ENCODE data around the gene SNX8.
"Not testable (repeated sequence)": the region's sequence is repeated elsewhere in the genome, so short reads cannot be mapped to it uniquely, and the experiment has no call there.

SNX8 gene, protein sequence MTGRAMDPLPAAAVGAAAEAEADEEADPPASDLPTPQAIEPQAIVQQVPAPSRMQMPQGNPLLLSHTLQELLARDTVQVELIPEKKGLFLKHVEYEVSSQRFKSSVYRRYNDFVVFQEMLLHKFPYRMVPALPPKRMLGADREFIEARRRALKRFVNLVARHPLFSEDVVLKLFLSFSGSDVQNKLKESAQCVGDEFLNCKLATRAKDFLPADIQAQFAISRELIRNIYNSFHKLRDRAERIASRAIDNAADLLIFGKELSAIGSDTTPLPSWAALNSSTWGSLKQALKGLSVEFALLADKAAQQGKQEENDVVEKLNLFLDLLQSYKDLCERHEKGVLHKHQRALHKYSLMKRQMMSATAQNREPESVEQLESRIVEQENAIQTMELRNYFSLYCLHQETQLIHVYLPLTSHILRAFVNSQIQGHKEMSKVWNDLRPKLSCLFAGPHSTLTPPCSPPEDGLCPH

DNA sequence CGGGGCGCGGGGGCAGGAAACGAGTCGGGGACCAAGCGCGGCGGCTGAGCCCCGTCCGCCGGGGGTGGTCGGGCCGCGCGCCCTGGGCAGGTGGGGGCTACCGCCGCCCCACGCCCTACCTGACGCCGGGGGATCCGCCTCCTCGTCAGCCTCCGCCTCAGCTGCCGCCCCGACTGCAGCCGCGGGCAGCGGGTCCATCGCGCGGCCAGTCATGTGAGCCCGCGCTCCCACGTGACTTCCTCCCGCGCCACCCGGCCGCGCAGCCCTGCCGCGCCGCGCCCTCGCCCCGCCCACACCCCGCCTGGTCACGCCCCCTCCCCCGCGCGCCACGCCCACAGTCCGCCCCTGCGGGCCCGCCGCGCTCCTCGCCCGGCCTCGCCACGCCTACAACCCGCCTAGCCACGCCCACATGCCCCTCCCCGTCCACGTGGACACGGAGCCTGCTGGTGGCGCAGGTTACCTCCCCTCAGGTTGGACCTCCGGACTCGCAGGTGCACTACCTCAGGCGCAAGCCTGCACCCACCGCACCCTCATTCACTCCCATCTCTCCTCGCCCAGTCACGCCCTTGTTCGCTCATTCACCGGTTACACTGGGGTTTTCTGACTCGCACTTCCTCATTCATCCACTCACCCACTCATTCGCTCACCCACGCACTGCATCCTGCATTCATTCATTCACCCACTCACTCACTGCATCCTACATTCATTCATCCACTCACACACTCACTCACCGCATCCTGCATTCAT is at the start of gene SNX8:
Gene SNX8, minus strand, starts transcription at position 233 of the 747 bp plus-strand sequence. Its CDS starts 20 bp downstream, at position 213.
- FAIRE-seq (peak; percentile 100), DNase-seq (ENCODE audit: low spot score) (peak; percentile 100)

DNA sequence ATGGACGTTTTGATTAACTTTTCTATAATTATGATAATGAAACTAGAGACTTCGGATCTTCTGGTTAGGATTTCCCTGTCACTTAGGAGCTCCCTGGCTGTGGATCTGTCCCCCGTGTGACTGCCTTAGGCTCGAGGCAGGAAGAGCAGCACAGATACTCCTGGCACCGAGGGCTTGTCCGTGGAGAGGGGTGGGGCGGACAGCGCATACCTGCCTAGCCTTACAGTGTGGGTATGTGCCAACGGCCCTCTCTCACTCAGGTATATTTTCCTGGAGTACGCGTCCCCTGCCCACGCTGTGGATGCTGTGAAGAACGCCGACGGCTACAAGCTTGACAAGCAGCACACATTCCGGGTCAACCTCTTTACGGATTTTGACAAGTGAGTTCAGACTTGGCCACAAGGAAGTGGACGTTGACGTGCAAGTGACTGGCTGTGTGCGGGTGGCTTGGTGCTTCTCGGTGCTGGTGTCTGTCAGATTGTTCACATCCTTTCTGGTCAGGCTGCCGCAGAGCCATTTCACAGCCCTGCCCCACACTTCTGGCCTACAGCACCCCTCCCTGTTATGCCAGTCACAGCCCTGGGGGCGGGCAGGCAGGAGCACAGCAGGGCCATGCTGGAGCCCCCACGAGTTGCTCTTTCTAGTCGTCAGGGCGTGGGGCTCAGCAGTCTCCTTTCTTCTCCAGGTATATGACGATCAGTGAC is 48.3 kb upstream of the SNX8 start:
- FAIRE-seq (peak; percentile 66), DNase-seq (ENCODE audit: low spot score) (no peak)

DNA sequence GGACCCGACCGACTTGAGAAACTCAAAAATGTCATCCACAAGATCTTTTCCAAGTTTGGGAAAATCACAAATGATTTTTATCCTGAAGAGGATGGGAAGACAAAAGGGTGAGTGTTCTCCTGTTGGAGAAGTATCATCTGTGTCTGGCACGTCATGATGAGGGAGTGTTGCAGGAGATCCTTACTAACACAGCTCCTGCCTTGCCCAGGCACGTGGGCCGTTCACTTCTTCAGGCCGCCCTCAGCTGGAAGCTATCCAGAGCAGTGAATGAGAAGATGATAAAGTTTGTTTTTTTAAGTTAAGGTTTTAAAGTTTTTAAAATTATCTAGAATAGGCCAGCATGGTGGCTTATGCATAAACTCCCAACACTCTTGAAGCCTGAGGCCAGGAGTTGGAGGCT is 46.6 kb upstream of the SNX8 start:
- DNase-seq (ENCODE audit: low spot score), result no peak
- peak; percentile 78 for FAIRE-seq

DNA sequence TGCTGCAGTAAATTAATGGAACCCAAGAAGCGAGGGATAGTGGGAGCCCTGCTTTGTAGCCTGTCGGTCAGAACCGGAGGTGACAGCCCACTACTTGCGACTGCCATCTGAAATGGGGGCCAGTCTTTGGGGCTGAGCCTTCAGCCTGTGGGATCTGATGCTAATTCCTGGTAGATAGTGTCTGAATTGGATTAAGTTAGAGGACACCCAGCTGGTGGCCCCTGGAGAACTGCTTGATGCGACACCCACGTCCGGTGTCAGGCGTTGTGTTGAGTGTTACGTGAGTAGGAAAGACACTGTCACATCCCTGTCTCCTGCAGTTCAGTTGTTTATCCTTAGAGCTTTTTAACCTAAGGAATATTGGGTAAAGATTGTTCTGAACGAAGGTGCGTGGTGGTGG is 45.4 kb upstream of the SNX8 start:
- no peak for DNase-seq (ENCODE audit: low spot score)
- no peak for FAIRE-seq

DNA sequence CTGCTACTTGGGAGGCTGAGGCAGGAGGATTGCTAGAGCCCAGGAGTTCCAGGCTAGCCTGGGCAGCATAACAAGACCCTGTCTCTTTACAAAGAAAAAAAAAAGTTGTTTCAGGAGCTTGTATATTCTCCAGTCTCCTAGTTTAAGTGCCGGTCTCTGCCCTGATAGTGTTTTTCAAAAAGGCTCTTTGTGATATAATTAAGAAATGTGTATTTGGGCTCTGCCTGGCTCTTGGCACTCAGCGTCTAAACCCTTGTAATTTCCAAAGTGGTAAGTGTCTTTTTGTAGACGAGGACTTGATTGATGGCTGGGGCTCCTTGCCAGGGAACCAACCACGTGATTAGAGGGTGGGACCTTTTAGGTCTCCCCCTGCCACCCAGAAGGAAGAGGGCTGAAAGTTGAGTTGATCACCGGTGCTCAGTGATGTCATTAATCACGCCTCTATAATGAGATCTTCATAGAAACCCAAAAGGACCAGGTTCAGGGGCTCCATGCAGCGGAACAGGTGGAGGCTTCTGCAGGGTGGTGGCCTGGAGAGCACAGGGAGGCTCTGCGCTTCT is 44.8 kb upstream of the SNX8 start:
- FAIRE-seq (no peak), DNase-seq (ENCODE audit: low spot score) (no peak)

DNA sequence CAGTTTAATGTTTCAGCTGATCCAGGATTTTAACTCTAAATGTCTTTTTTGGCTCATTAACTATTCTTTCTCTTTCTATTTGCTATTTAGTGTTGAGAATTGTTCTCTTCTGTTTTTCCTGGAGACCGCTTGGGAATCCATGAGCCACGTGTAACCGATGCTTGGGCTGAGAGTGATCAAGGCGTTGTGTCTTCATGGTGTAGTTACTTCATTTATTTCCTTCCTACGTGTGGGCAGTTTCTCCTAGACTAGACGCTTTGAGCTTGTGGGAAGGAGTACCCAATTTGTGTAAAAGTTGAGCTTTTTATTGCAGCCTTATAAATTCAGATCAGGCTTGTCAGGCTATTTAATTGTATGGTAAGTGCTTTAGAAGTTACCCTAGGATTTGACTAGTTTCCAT is 43.3 kb upstream of the SNX8 start:
- DNase-seq (ENCODE audit: low spot score), result no peak
- no peak for FAIRE-seq

DNA sequence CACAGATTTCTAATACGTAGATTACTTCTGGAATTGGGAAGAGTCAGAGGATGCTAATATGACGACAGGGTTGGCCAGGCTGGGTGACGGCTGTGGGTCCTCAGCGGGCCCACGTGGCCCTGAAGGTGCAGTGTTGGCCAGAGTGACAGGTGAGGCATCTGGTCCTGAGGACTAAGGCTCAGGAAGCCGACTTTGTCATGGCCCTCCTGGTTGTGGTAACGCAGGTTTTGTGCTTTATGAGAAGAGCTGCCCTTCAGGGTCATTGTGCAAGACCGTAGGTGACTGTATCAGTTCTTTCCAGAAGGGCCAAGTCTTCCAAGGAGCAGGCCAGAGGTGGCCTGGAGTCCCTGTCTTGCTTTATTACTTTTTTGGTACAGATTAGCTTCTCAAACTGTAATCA is 42.9 kb upstream of the SNX8 start:
- no peak for FAIRE-seq
- DNase-seq (ENCODE audit: low spot score), result peak; percentile 4

DNA sequence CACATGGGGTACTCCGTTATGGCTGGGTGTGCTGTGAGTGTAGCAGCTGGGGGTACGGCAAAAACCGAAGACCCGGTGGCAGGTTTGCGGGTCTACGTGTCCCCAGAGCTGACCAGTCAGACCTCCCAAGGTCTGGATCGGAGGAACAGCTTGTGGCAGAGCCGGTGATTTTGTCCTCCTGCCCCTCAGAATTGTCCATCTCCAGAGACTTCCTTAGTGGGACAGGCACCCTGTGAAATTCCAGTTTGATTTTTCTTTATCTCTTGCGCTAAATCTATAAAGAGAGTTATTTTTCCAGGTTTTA is 41.4 kb upstream of the SNX8 start:
- DNase-seq (ENCODE audit: low spot score), result peak; percentile 27
- FAIRE-seq, result no peak

DNA sequence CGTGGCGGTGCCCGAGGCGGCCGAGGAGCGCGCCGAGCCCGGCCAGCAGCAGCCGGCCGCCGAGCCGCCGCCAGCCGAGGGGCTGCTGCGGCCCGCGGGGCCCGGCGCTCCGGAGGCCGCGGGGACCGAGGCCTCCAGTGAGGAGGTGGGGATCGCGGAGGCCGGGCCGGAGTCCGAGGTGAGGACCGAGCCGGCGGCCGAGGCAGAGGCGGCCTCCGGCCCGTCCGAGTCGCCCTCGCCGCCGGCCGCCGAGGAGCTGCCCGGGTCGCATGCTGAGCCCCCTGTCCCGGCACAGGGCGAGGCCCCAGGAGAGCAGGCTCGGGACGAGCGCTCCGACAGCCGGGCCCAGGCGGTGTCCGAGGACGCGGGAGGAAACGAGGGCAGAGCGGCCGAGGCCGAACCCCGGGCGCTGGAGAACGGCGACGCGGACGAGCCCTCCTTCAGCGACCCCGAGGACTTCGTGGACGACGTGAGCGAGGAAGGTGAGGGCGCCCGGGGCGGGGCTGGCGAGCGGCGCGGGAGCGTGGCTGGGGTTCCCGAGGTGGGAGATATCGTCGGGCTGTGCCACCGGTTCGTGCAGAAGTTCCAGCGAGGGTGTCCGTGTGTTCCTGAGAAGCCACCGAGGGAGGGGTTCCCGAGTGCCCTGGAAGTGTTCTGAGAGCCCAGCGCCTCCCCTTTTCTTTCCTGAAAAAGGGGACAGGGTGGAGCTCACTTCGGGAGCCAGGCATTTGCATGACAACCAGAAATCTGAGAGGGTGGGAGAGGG is 40.9 kb upstream of the SNX8 start:
- FAIRE-seq (no peak), DNase-seq (ENCODE audit: low spot score) (peak; percentile 37)

DNA sequence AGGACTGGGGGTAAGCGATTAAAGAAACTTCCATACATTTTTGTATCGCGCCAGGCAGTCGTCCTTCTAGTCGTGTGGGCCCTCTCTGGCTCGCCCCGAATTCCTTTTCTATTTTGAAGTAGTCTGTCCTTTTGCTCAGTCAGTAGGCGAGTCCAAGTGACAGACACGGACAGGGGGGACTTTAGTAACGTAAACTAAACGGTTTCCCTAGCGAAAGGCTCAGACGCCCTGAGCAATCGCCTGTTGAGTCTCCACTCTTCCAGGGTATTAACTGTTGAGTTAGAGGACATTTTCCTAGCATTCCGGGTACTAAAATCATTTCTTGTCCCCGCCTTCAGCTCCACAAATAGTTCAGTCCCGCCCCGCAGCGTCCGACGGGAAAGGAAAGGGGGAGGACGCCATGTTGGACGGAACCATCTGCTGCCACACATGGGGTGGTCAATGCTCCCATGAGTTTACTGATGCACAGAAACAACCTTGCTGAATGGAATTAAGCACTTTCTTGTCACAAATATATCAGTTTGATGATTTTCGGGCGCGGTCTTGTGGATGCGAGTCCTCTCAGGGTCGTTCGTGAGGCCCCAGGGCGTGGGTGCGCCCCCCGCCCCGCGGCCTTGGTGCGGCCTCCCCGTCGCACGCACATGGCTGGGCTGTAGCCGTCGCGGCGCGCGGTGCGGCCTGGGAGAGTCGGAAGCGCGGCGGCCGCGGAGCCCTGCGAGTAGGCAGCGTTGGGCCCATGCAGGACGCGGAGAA is 40.1 kb upstream of the SNX8 start, which contains the start of gene EIF3B:
Gene EIF3B, plus strand, starts transcription at position 642 of the 753 bp plus-strand sequence. Its CDS starts 95 bp downstream, at position 737.
- FAIRE-seq (peak; percentile 99), DNase-seq (ENCODE audit: low spot score) (peak; percentile 100)

DNA sequence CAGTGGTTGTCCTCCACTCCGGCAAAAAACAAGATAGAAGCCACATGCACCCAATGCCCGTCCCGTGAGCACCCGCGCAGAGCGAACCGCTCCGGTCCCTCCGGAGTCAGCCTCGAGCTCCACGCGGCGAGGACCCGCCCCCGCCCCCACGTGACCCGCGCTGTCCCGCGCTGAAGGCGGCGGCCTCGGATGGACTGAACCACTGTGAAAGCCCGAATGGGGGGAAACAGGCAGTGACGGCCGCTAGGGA is 39.6 kb upstream of the SNX8 start:
- DNase-seq (ENCODE audit: low spot score) (peak; percentile 100), FAIRE-seq (peak; percentile 90)

DNA sequence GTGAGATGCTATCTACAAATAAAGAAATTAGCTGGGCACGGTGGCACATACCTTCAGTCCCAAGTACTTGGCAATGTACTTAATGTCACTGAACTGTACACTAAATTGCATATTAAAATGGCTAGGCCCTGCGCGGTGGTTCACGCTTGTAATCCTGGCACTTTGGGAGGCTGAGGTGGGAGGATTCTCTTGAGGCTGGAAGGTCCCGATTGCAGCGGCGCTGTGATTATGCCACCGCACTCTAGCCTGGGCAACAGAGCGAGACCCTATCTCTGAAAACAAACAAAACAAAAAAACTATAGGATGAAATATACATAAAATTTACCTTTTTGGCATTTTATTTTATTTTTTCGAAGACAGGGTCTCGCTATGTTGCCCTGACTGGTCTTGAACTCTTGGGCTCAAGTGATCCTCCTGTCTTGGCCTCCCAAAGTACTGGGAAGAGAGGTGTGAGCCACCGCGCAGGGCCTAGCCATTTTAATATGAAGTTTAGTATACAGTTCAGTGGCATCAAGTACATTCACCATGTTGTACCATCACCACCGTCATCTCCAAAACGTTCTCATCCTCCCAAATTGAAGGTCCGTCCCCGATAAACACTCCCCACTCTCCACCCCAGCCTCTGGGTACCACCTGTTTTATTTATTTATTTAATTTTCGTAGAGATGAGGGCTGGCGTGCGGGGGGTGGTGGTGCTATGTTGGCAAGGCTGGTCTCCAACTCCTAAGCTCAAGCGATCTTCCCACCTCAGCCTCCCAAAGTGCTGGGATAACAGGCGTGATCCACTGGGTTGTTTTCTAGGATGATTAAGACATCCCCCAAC is 39.1 kb upstream of the SNX8 start:
- peak; percentile 44 for DNase-seq (ENCODE audit: low spot score)
- FAIRE-seq, result peak; percentile 37

DNA sequence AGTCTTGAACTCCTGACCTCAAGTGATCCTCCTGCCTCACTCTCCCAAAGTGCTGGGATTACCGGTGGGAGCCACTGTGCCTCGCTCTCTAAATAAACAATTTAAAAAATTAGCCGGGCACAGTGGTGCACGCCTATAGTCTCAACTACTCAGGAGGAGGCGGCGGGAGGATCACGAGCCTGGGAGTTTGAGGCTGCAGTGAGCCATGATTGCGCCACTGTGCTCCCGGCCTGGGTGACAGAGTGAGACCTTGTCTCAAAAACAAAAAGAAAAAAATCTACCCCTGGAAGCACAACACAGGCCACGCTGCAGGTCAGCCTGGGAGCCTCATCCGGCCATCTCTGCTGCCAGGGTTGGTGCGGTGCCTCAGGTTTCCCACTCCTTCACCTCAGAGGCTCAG is 36.6 kb upstream of the SNX8 start:
- FAIRE-seq, result no peak
- no peak for DNase-seq (ENCODE audit: low spot score)

DNA sequence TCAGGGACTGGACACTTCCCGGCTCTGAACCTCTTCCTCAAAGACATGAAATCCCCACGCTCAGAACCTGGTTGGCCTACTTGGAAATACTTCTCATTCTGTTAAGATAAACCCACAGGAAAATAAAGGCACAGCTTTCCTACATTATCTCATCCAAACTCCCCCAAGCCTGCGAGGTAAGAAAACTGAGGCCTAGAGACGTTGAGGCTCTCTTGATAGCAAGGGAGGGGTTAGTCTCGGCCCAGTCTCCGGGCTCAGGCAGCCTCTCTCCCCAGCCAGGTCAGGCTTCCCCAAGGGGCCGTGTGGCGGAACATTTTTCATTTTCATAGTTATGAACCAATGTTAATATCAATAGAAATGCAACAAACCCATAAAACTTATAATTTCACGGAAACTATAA is 35.8 kb upstream of the SNX8 start:
- DNase-seq (ENCODE audit: low spot score) (no peak), FAIRE-seq (no peak)

DNA sequence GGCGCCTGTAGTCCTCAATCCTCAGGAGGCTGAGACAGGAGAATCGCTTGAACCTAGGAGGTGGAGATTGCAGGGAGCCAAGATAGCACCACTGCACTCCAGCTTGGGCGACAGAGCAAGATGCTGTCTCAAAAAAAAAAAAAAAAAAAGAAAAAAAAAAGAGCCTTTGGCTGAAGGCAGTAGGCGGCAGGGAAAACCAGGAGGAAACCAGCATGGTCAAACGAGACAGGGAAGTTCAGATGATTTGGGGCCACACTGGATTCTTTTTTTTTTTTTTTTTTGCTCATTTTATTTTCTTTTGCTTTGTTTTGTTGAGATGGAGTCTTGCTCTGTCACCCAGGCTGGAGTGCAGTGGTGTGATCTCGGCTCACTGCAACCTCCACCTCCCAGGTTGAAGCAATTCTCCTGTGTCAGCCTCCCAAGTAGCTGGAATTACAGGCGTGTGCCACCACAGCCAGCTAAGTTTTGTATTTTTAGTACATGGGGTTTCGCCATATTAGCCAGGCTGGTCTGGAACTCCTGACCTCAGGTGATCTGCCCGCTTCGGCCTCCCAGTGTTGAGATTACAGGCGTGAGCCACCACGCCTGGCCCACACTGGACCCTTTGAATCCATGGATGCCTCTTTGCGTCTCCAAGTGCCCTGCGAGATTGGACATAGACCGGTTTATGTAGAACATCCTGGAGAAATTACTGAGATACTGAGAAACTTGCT is 33.3 kb upstream of the SNX8 start:
- not testable (repeated sequence) for DNase-seq (ENCODE audit: low spot score); FAIRE-seq

DNA sequence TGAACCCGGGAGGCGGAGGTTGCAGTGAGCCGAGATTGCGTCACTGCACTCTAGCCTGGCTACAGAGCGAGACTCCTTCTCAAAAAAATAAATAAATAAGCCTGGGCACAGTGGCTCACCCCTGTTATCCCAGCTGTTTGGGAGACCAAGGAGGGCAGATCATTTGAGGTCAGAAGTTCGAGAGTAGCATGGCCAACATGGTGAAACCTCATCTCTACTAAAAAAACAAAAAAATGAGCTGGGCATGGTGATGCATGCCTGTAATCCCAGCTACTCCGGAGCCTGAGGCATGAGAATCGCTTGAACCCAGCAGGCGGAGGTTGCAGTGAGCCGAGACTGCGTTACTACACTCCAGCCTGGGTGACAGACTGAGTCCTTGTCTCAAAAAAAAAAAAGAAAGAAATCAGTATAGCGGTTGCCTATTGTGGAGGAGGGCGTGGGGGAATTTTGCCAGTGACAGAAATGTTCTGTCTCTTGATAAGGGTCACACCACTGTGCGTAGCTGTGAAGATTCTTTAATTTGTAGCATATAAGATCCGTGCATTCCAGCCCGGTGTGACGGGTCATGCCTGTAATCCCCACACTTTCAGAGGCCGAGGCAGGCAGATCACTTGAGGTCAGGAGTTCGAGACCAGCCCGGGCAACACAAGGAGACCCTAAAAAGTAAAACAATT is 22.5 kb upstream of the SNX8 start:
- no peak for FAIRE-seq
- no peak for DNase-seq (ENCODE audit: low spot score)

DNA sequence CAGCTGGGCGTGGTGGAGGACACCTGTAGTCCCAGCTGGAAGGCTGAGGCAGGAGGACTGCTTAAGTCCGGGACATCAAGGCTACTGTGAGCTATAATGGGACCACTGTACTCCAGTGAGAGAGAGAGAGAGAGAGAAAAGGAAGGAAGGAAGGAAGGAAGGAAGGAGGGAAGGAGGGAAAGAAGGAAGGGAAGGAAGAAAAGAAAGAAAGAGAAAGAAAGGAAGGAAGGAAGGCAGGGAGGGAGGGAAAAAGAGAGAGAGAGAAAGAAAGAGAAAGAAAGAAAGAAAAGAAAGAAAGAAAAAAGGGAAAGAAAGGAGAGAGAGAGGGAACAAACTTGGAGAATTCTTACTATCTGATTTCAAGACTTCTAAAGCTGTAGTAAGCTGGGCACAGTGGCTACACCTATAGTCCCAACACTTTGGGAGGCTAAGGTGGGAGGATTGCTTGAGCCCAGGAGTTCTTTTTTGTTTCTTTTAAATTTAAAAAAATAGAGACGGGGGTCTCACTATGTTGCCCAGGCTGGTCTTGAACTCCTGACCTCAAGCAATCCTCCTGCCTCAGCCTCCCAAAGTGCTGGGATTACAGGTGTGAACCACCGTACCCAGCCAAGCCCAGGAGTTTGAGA is 18.5 kb upstream of the SNX8 start:
- not testable (repeated sequence) for FAIRE-seq; DNase-seq (ENCODE audit: low spot score)

DNA sequence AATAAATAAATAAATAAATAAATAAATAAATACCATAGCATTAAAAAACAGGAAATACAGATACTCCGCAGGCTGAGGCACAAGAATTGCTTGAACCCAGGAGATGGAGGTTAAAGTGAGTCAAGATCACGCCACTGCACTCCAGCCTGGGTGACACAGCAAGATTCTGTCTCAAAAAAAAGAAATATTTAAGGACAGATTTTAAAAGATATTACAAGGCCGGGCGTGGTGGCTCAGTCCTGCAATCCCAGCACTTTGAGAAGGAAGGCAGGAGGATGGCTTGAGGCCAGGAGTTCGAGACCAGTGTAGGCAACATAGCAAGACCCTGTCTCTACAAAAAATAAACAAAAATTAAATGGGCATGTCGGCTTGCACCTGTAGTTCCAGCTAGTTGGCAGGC is 17.5 kb upstream of the SNX8 start:
- FAIRE-seq, result no peak

More for the DNA sequence above, 17.5 kb upstream of the SNX8 start:
- no peak for DNase-seq (ENCODE audit: low spot score)

Measured in urothelium cell line (cell line).